Neural cell (in vitro differentiated cells): ENCODE measurements around the gene MXD3. TPM values are rescaled to one million over a fixed set of nuclear protein-coding genes. Genes with fewer than 3 reads are reported as not detected.

Experiments
- H2AFZ ChIP-seq: fragments of 200-600, 300-800 bp; sonication (generic), shearing (Covaris generic); 2 replicates; pipeline ENCODE4 v1.6.0; 2014; ENCODE audit warnings: low read depth, mild to moderate bottlenecking, antibody characterized with exemption, low read length, moderate library complexity
- H3F3A ChIP-seq: fragments of 200-600 bp; shearing (Covaris generic); 2 replicates; pipeline ENCODE4 v1.6.1; 2016; ENCODE audit warnings: mild to moderate bottlenecking, moderate library complexity, mixed read lengths, antibody characterized with exemption, low read length; ENCODE audit not compliant: insufficient read depth, poor library complexity, severe bottlenecking
- H3K27ac ChIP-seq: fragments of 200-600, 300-800 bp; sonication (generic), shearing (Covaris generic); 2 replicates; pipeline ENCODE4 v1.5.1; 2014; ENCODE audit warnings: mild to moderate bottlenecking, low read length, moderate library complexity
- H3K27me3 ChIP-seq: fragments of 300-800, 200-600 bp; sonication (generic), shearing (Covaris generic); 2 replicates; pipeline ENCODE4 v1.6.0; 2014; ENCODE audit warnings: mild to moderate bottlenecking, low read depth, low read length, moderate library complexity; ENCODE audit not compliant: insufficient read depth
- H3K36me3 ChIP-seq: fragments of 300-800, 200-600 bp; sonication (generic), shearing (Covaris generic); 2 replicates; pipeline ENCODE4 v1.5.1; 2014; ENCODE audit warnings: mild to moderate bottlenecking, antibody characterized with exemption, low read length, moderate library complexity; ENCODE audit not compliant: insufficient read depth
- H3K4me2 ChIP-seq: fragments of 300-800, 200-600 bp; sonication (generic), shearing (Covaris generic); 2 replicates; pipeline ENCODE4 v1.6.0; 2014; ENCODE audit warnings: mild to moderate bottlenecking, low read length
- H3K4me3 ChIP-seq: fragments of 300-800, 200-600 bp; sonication (generic), shearing (Covaris generic); 2 replicates; pipeline ENCODE4 v1.5.1; 2014; ENCODE audit warnings: mild to moderate bottlenecking, low read length, moderate library complexity
- H3K79me2 ChIP-seq: fragments of 200-600 bp; shearing (Covaris generic); replicated peaks from 2 replicates; pipeline ENCODE4 v1.6.0; 2014; ENCODE audit warnings: mild to moderate bottlenecking, low read length, moderate library complexity; ENCODE audit not compliant: insufficient read depth
- H3K9ac ChIP-seq: fragments of 300-800, 200-600 bp; sonication (generic), shearing (Covaris generic); 2 replicates; pipeline ENCODE4 v1.6.1; 2016; ENCODE audit warnings: mild to moderate bottlenecking, low read length, mixed read lengths
- H3K9me2 ChIP-seq: fragments of 200-600 bp; shearing (Covaris generic); 2 replicates; pipeline ENCODE4 v1.6.1; 2016; ENCODE audit warnings: mild to moderate bottlenecking, low read length, mixed read lengths; ENCODE audit not compliant: insufficient read depth
- H3K9me3 ChIP-seq: fragments of 200-600, 300-800 bp; sonication (generic), shearing (Covaris generic); 2 replicates; pipeline ENCODE4 v1.6.1; 2016; ENCODE audit warnings: mild to moderate bottlenecking, mixed run types, low read length, moderate library complexity, mixed read lengths
- H4K20me1 ChIP-seq: fragments of 200-600 bp; shearing (Covaris generic); 2 replicates; pipeline ENCODE4 v1.6.1; 2016; ENCODE audit warnings: mild to moderate bottlenecking, mixed run types; ENCODE audit not compliant: insufficient read depth
- CTCF ChIP-seq: fragments of 450-650 bp; IDR thresholded peaks from 2 replicates; pipeline ENCODE4 v1.5.1; 2014; ENCODE audit warnings: antibody characterized with exemption, mild to moderate bottlenecking, moderate library complexity; ENCODE audit not compliant: poor library complexity, severe bottlenecking
- EP300 ChIP-seq: fragments of 450-650 bp; conservative IDR thresholded peaks from 2 replicates; pipeline ENCODE4 v1.6.1; 2014; ENCODE audit warnings: antibody characterized with exemption, mild to moderate bottlenecking, moderate library complexity; ENCODE audit not compliant: poor library complexity, severe bottlenecking
- EZH2 ChIP-seq: fragments of 200-600, 300-800 bp; shearing (Covaris generic), sonication (generic); IDR thresholded peaks from 2 replicates; pipeline ENCODE4 v1.6.1; 2014; ENCODE audit warnings: antibody characterized with exemption, low read length, borderline replicate concordance, mild to moderate bottlenecking; ENCODE audit not compliant: insufficient read depth, poor library complexity, severe bottlenecking
- MXI1 ChIP-seq: fragments of 450-650 bp; conservative IDR thresholded peaks from 2 replicates; pipeline ENCODE4 v1.6.1; 2014; ENCODE audit warnings: antibody characterized with exemption, mild to moderate bottlenecking; ENCODE audit not compliant: poor library complexity, severe bottlenecking
- POLR2AphosphoS5 ChIP-seq: IDR thresholded peaks from 2 replicates; pipeline ENCODE4 v1.6.1; 2012
- RAD21 ChIP-seq: fragments of 450-650 bp; conservative IDR thresholded peaks from 2 replicates; pipeline ENCODE4 v1.6.1; 2014; ENCODE audit warnings: antibody characterized with exemption, mild to moderate bottlenecking, moderate library complexity
- REST ChIP-seq: IDR thresholded peaks from 2 replicates; pipeline ENCODE4 v1.6.1; 2012; ENCODE audit warnings: borderline replicate concordance
- SMC3 ChIP-seq: fragments of 450-650 bp; conservative IDR thresholded peaks from 2 replicates; pipeline ENCODE4 v1.6.1; 2014; ENCODE audit warnings: antibody characterized with exemption, mild to moderate bottlenecking, moderate library complexity; ENCODE audit not compliant: poor library complexity
- TAF1 ChIP-seq: IDR thresholded peaks from 2 replicates; pipeline ENCODE4 v1.6.1; 2012; ENCODE audit warnings: low read depth
- polyA plus RNA-seq: library from polyadenylated mRNA; depleted of rRNA; stranded (reverse); fragments of >200 nt; gene quantifications from 2 replicates; pipeline ENCODE4 v1.2.3, GENCODE V29; 2014

The MXD3 gene
- polyA plus RNA-seq, 1 donor from 2014 or later: 9.3 TPM

- H3K79me2 ChIP-seq: peaks cover 43% of the 10 kb centered on the region
- peak overlapping the region; percentile 74 for H3K4me2 ChIP-seq
- no peaks in the 10 kb centered on the region for H3K9me3 ChIP-seq
- H3K27me3 ChIP-seq: no peaks in the 10 kb centered on the region
- TF ChIP-seq MXI1 (no peak), EZH2 (no peak), TAF1 (no peak), REST (no peak), SMC3 (no peak), RAD21 (no peak), POLR2AphosphoS5 (no peak), CTCF (no peak), EP300 (no peak)
- no peaks in the 10 kb centered on the region for H3K36me3 ChIP-seq
- H2AFZ ChIP-seq: no peak overlapping the region
- H3K9me2 ChIP-seq: no peaks in the 10 kb centered on the region
- no peaks in the 10 kb centered on the region for H4K20me1 ChIP-seq
- H3K27ac ChIP-seq: no peak overlapping the region
- H3K4me3 ChIP-seq: peak overlapping the region; percentile 84
- no peak overlapping the region for H3K9ac ChIP-seq
- no peaks in the 10 kb centered on the region for H3F3A ChIP-seq
These were observed 38.1 kb upstream of the MXD3 start for GRCh38 chr5:177349762-177350161.

GRCh38 chr5:177349362-177349647, 37.6 kb upstream of the MXD3 start:
- H3K4me2 ChIP-seq: no peak overlapping the region
- H3K79me2 ChIP-seq: peaks cover 43% of the 10 kb centered on the region
- H4K20me1 ChIP-seq: no peaks in the 10 kb centered on the region
- no peaks in the 10 kb centered on the region for H3F3A ChIP-seq
- no peaks in the 10 kb centered on the region for H3K9me3 ChIP-seq
- H3K36me3 ChIP-seq: no peaks in the 10 kb centered on the region
- no peak overlapping the region for H3K9ac ChIP-seq
- no peak overlapping the region for H2AFZ ChIP-seq
- H3K9me2 ChIP-seq: no peaks in the 10 kb centered on the region
- H3K27me3 ChIP-seq: no peaks in the 10 kb centered on the region
- TF ChIP-seq POLR2AphosphoS5 (no peak), EP300 (no peak), EZH2 (no peak), REST (no peak), SMC3 (no peak), TAF1 (no peak), RAD21 (no peak), CTCF (no peak), MXI1 (no peak)
- peak overlapping the region; percentile 84 for H3K4me3 ChIP-seq
- H3K27ac ChIP-seq: no peak overlapping the region
